ENCODE measurements around the gene OR4Q2. TPM values are rescaled to one million over a fixed set of nuclear protein-coding genes. Genes with fewer than 3 reads are reported as not detected.
"Not testable (repeated sequence)": the region's sequence is repeated elsewhere in the genome, so short reads cannot be mapped to it uniquely, and the experiment has no call there.

The OR4Q2 gene
- not detected in 2 replicates for total RNA-seq (2014; rRNA removed; shearing (Covaris generic))
- polyA plus RNA-seq (2015; cell fraction: cytosol; rRNA removed), result not detected in 2 replicates
- not detected in 2 replicates for polyA plus RNA-seq (2015; cell fraction: nucleus; rRNA removed)

- no peak for DNase-seq (ENCODE audit: low read depth)
These were observed at the start of gene OR4Q2 for GRCh38 chr14:20001863-20002262. Gene OR4Q2, plus strand, starts transcription at chr14:20002163.

DNA sequence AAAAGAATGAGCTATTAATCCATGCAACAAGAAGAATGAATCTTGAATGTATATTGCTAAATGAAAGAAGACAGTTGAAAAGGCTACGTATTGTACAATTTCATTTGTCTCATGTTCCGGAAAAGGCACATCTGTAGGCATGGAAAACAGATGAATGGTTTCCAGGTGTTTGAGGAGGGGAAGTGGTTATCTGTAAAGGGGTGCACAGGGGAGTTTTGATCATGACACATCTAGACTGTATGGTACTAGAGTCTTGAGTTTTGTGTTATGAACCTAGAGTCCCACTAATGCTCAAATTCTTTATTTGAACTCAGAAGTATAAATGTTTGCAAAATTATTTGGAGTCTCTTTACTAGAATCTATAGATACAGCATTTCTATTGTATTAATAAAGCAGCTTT is 32.2 kb upstream of the OR4Q2 start:
- not testable (repeated sequence) for DNase-seq (ENCODE audit: low read depth)

DNA sequence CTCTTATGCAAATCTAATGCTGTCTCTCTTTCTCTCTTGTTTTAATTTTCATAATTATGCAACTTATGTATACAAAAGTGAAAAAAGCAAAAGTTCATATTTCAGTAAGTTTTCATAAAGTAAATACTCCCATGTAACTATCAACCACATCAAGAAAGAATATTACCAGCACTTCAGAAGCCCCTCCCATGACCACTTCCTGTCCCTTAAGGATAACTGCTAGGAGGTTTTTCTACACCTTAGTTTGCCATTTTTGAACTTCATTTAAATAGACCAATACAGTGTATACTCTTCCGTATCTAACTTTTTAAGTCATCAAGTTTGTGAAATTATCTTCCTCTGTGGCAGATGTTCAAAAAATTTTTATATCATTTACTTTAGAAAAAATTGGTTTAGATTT is 27.1 kb upstream of the OR4Q2 start:
- DNase-seq (ENCODE audit: low read depth), result no peak

- no peak for DNase-seq (ENCODE audit: low read depth)
These were observed 26.7 kb upstream of the OR4Q2 start, which contains the start of gene OR4K15 for GRCh38 chr14:19975291-19975690. Gene OR4K15, plus strand, starts transcription at chr14:19975591. Its CDS starts 0 bp downstream, at chr14:19975591.

DNA sequence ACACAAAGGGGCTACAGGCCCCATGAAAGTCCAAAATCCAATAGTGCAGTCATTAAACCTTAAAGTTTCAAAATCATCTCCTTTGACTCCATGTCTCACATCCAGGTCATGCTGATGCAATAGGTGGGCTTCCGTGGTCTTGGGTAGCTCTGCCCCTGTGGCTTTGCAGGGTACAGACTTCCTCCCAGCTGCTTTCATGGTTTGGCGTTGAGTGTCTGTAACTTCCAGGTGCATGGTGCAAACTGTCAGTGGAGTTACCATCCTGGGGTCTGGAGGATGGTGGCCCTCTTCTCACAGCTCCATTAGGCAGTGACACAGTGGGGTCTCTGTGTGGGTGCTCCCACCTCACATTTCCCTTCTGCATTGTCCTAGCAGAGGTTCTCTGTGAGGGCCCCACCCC is 8.5 kb upstream of the OR4Q2 start:
- no peak for DNase-seq (ENCODE audit: low read depth)

- DNase-seq (ENCODE audit: low read depth), result peak; percentile 88
These were observed 356 bp downstream of the OR4Q2 start for GRCh38 chr14:20002319-20002718.

GRCh38 chr14:20008156-20008555 is 6.2 kb downstream of the OR4Q2 start:
- DNase-seq (ENCODE audit: low read depth), result no peak

DNA sequence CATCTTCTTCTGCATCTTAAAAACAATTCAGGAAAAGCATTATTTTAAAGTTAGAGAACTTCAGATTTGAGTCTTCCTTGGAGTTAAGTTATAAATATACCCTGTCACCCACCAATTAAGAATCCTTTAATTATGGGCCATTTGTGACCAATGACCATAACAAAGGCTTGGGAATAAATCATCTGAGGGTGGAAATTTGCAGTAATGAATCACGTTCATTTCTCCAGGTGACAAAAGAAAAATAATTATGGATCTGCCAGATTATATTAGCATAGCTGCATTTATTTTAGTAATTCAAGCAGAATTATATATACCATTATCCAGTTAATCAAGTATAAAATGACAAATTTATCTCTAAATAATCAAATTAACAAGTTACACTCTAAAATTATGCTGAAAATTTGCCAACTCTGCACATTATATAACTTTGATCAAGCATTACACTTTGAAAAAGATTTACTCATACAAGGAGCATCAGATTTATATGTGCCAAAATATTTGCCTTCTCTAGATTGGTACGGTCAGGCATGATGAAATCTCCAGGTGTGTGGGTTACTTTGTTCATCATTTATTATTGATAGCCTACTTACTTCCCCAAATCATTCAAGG is 17.4 kb downstream of the OR4Q2 start, which contains the start of gene OR4K14:
Gene OR4K14 (minus strand): TSS at position 51 of the 609 bp plus-strand sequence. CDS start 4,114 bp downstream, outside the sequence.
- no peak for DNase-seq (ENCODE audit: low read depth)

GRCh38 chr14:20031058-20031457 is 29.1 kb downstream of the OR4Q2 start:
- no peak for DNase-seq (ENCODE audit: low read depth)

DNA sequence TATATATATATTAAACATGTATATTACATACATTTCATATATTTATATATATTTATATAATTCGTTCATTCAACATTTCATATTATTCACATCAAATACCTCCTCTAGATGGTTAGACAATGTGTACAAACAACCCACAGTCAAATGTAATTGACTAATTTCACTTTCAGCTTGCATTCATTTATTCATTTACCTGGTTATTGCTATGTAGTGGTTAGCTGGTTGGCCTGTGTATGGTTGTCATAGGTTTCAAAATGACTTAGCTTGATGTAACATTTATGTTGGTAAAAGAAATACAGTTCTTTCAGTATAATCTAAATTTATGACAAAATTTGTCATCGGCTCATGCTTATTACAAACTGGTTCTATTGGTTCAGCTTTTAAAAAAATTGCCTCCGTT is 33.5 kb downstream of the OR4Q2 start:
- no peak for DNase-seq (ENCODE audit: low read depth)

- no peak for DNase-seq (ENCODE audit: low read depth)
These were observed 34.0 kb downstream of the OR4Q2 start, which contains the start of gene OR4K13 for GRCh38 chr14:20035938-20036337. Gene OR4K13, minus strand, starts transcription at chr14:20036038. Its CDS starts 1,280 bp downstream, at chr14:20034758.

GRCh38 chr14:20044243-20044642 is 42.3 kb downstream of the OR4Q2 start:
- no peak for DNase-seq (ENCODE audit: low read depth)

DNA sequence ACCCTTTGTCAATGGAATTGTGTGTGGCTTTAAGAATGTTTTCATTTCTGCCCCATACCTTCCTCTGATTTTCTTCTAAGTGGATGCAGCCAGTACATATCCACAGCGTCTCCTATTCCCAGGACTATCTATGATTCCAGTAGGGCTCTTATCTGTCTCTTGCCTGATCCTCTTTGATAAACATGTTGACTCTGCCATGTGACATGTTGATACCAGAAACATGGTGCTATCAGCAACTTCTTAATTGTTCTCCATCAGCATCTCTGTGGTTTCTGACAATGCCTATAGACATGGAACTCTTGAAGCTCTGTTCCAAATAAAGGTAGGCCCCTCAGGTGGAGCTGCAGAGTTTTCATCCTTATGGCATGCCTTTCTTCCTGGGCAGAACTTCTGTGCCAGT is 46.2 kb downstream of the OR4Q2 start:
- no peak for DNase-seq (ENCODE audit: low read depth)

Other genes starting within 250 kb of the OR4Q2 start
- gene OR4M1, start 228.7 kb upstream of the OR4Q2 start, total RNA-seq (2014; rRNA removed; shearing (Covaris generic)), result not detected in 2 replicates
- gene OR4N2, start 198.4 kb upstream of the OR4Q2 start, total RNA-seq (2014; rRNA removed; shearing (Covaris generic)), result not detected in 2 replicates
- not detected in 2 replicates for gene OR4K2, start 127.0 kb upstream of the OR4Q2 start, total RNA-seq (2014; rRNA removed; shearing (Covaris generic))
- not detected in 2 replicates for gene OR4K5, start 81.6 kb upstream of the OR4Q2 start, total RNA-seq (2014; rRNA removed; shearing (Covaris generic))
- gene OR4K1, start 71.2 kb upstream of the OR4Q2 start, total RNA-seq (2014; rRNA removed; shearing (Covaris generic)), result not detected in 2 replicates
- not detected in 2 replicates for gene OR4K15, start 26.6 kb upstream of the OR4Q2 start, total RNA-seq (2014; rRNA removed; shearing (Covaris generic))
- not detected in 2 replicates for gene OR4K14, start 17.1 kb downstream of the OR4Q2 start, total RNA-seq (2014; rRNA removed; shearing (Covaris generic))
- not detected in 2 replicates for gene OR4K13, start 33.9 kb downstream of the OR4Q2 start, total RNA-seq (2014; rRNA removed; shearing (Covaris generic))
- not detected in 2 replicates for gene OR4L1, start 57.9 kb downstream of the OR4Q2 start, total RNA-seq (2014; rRNA removed; shearing (Covaris generic))
- gene OR4K17, start 108.6 kb downstream of the OR4Q2 start, total RNA-seq (2014; rRNA removed; shearing (Covaris generic)), result not detected in 2 replicates
- not detected in 2 replicates for gene OR4N5, start 136.7 kb downstream of the OR4Q2 start, total RNA-seq (2014; rRNA removed; shearing (Covaris generic))
- gene OR11G2, start 188.7 kb downstream of the OR4Q2 start, total RNA-seq (2014; rRNA removed; shearing (Covaris generic)), result not detected in 2 replicates
- not detected in 2 replicates for gene OR11H6, start 221.5 kb downstream of the OR4Q2 start, total RNA-seq (2014; rRNA removed; shearing (Covaris generic))
- gene OR11H7, start 226.8 kb downstream of the OR4Q2 start, total RNA-seq (2014; rRNA removed; shearing (Covaris generic)), result not detected in 2 replicates
- not detected in 2 replicates for gene OR11H4, start 237.1 kb downstream of the OR4Q2 start, total RNA-seq (2014; rRNA removed; shearing (Covaris generic))